Transverse colon (tissue), 3 donors: ENCODE measurements around the gene RALGAPA1.

Experiments
- EP300 ChIP-seq: sonication (generic); formaldehyde crosslinking; IDR thresholded peaks from one replicate; pipeline ENCODE4 v1.6.1; 2017; ENCODE audit warnings: antibody characterized with exemption, low read depth
- TF ChIP-seq, protein P1 (sequence below), 5 experiments: fragments of 200-600 bp in 3 of 5; fragments of 450-650 bp in 2 of 5; sonication (generic) in 3 of 5; IDR thresholded peaks; 1 replicate in 2 of 5; 2 replicates in 3 of 5; pipeline ENCODE4 v1.5.1; 2016 to 2017; ENCODE audit warnings: antibody characterized with exemption in 5 of 5, inconsistent platforms in 3 of 5, mild to moderate bottlenecking in 2 of 5, moderate library complexity in 1 of 5

GRCh38 chr14:35628989-35629388 is 180.1 kb downstream of the RALGAPA1 start:
- no peak for TF ChIP-seq EP300
- TF ChIP-seq, protein P1, sequence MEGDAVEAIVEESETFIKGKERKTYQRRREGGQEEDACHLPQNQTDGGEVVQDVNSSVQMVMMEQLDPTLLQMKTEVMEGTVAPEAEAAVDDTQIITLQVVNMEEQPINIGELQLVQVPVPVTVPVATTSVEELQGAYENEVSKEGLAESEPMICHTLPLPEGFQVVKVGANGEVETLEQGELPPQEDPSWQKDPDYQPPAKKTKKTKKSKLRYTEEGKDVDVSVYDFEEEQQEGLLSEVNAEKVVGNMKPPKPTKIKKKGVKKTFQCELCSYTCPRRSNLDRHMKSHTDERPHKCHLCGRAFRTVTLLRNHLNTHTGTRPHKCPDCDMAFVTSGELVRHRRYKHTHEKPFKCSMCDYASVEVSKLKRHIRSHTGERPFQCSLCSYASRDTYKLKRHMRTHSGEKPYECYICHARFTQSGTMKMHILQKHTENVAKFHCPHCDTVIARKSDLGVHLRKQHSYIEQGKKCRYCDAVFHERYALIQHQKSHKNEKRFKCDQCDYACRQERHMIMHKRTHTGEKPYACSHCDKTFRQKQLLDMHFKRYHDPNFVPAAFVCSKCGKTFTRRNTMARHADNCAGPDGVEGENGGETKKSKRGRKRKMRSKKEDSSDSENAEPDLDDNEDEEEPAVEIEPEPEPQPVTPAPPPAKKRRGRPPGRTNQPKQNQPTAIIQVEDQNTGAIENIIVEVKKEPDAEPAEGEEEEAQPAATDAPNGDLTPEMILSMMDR (IDR thresholded peaks at IDR 0.05) = no peak
